Measurements from ENCODE around the gene LY6G5C.
"Not testable (repeated sequence)": the region's sequence is repeated elsewhere in the genome, so short reads cannot be mapped to it uniquely, and the experiment has no call there.

Gene LY6G5C

GRCh38 chr6:31712296-31712695 is 31.4 kb upstream of the LY6G5C start:
- H3K4me2 ChIP-seq (ENCODE audit: low read depth, low read length, poor library complexity, severe bottlenecking): no peak overlapping the region
- H3K9ac ChIP-seq (ENCODE audit: low read length): no peak overlapping the region
- H3K36me3 ChIP-seq (ENCODE audit: low read length): no peaks in the 10 kb centered on the region
- H3K4me3 ChIP-seq (ENCODE audit: insufficient read depth, low read length, poor library complexity, severe bottlenecking): no peak overlapping the region
- H3K9me2 ChIP-seq (replicated peaks; ENCODE audit: insufficient read depth, low read length): no peaks in the 10 kb centered on the region
- H3K27ac ChIP-seq (ENCODE audit: low read depth, low read length): no peak overlapping the region
- H2AFZ ChIP-seq (ENCODE audit: low read depth, low read length, severe bottlenecking): no peak overlapping the region
- H3K79me2 ChIP-seq (ENCODE audit: insufficient read depth, low read length): no peaks in the 10 kb centered on the region
- no peaks in the 10 kb centered on the region for H4K20me1 ChIP-seq (ENCODE audit: low read depth, low read length)
- TF ChIP-seq EZH2phosphoT487 (conservative IDR thresholded peaks at IDR 0.05; ENCODE audit: low read length): no peak
- TF ChIP-seq CTCF (IDR thresholded peaks at IDR 0.05; ENCODE audit: insufficient read depth, low read length, poor library complexity, severe bottlenecking): peak; percentile 53
- H3F3A ChIP-seq (ENCODE audit: insufficient read depth): no peaks in the 10 kb centered on the region
- no peaks in the 10 kb centered on the region for H3K9me3 ChIP-seq (ENCODE audit: insufficient read depth, low read length)
- no peaks in the 10 kb centered on the region for H3K27me3 ChIP-seq (ENCODE audit: low read length)

- no peaks in the 10 kb centered on the region for H3K9me2 ChIP-seq (replicated peaks; ENCODE audit: insufficient read depth, low read length)
- H3K27me3 ChIP-seq (ENCODE audit: low read length): no peaks in the 10 kb centered on the region
- H3K9me3 ChIP-seq (ENCODE audit: insufficient read depth, low read length): no peaks in the 10 kb centered on the region
- H3K27ac ChIP-seq (ENCODE audit: low read depth, low read length): no peak overlapping the region
- H4K20me1 ChIP-seq (ENCODE audit: low read depth, low read length): no peaks in the 10 kb centered on the region
- H3K79me2 ChIP-seq (ENCODE audit: insufficient read depth, low read length): no peaks in the 10 kb centered on the region
- H3F3A ChIP-seq (ENCODE audit: insufficient read depth): no peaks in the 10 kb centered on the region
- no peak overlapping the region for H3K9ac ChIP-seq (ENCODE audit: low read length)
- no peak overlapping the region for H3K4me2 ChIP-seq (ENCODE audit: low read depth, low read length, poor library complexity, severe bottlenecking)
- no peak overlapping the region for H3K4me3 ChIP-seq (ENCODE audit: insufficient read depth, low read length, poor library complexity, severe bottlenecking)
- H2AFZ ChIP-seq (ENCODE audit: low read depth, low read length, severe bottlenecking): no peak overlapping the region
- TF ChIP-seq EZH2phosphoT487 (conservative IDR thresholded peaks at IDR 0.05; ENCODE audit: low read length) (no peak), CTCF (IDR thresholded peaks at IDR 0.05; ENCODE audit: insufficient read depth, low read length, poor library complexity, severe bottlenecking) (no peak)
- H3K36me3 ChIP-seq (ENCODE audit: low read length): no peaks in the 10 kb centered on the region
These were observed 30.4 kb upstream of the LY6G5C start for GRCh38 chr6:31711233-31711632.

- no peak overlapping the region for H2AFZ ChIP-seq (ENCODE audit: low read depth, low read length, severe bottlenecking)
- H3K9ac ChIP-seq (ENCODE audit: low read length): no peak overlapping the region
- H3K9me3 ChIP-seq (ENCODE audit: insufficient read depth, low read length): no peaks in the 10 kb centered on the region
- no peaks in the 10 kb centered on the region for H3K36me3 ChIP-seq (ENCODE audit: low read length)
- TF ChIP-seq EZH2phosphoT487 (conservative IDR thresholded peaks at IDR 0.05; ENCODE audit: low read length): no peak
- no peak for TF ChIP-seq CTCF (IDR thresholded peaks at IDR 0.05; ENCODE audit: insufficient read depth, low read length, poor library complexity, severe bottlenecking)
- no peaks in the 10 kb centered on the region for H4K20me1 ChIP-seq (ENCODE audit: low read depth, low read length)
- no peak overlapping the region for H3K4me2 ChIP-seq (ENCODE audit: low read depth, low read length, poor library complexity, severe bottlenecking)
- H3K4me3 ChIP-seq (ENCODE audit: insufficient read depth, low read length, poor library complexity, severe bottlenecking): no peak overlapping the region
- no peaks in the 10 kb centered on the region for H3K27me3 ChIP-seq (ENCODE audit: low read length)
- H3K27ac ChIP-seq (ENCODE audit: low read depth, low read length): no peak overlapping the region
- no peaks in the 10 kb centered on the region for H3F3A ChIP-seq (ENCODE audit: insufficient read depth)
- H3K9me2 ChIP-seq (replicated peaks; ENCODE audit: insufficient read depth, low read length): no peaks in the 10 kb centered on the region
- no peaks in the 10 kb centered on the region for H3K79me2 ChIP-seq (ENCODE audit: insufficient read depth, low read length)
These were observed 29.8 kb upstream of the LY6G5C start for GRCh38 chr6:31710523-31711219.

- H3K9ac ChIP-seq (ENCODE audit: low read length); H3F3A ChIP-seq (ENCODE audit: insufficient read depth); H3K79me2 ChIP-seq (ENCODE audit: insufficient read depth, low read length); H3K27ac ChIP-seq (ENCODE audit: low read depth, low read length); H2AFZ ChIP-seq (ENCODE audit: low read depth, low read length, severe bottlenecking); H3K9me2 ChIP-seq (replicated peaks; ENCODE audit: insufficient read depth, low read length); H3K27me3 ChIP-seq (ENCODE audit: low read length); H3K4me3 ChIP-seq (ENCODE audit: insufficient read depth, low read length, poor library complexity, severe bottlenecking); H3K4me2 ChIP-seq (ENCODE audit: low read depth, low read length, poor library complexity, severe bottlenecking); H3K9me3 ChIP-seq (ENCODE audit: insufficient read depth, low read length); H3K36me3 ChIP-seq (ENCODE audit: low read length); H4K20me1 ChIP-seq (ENCODE audit: low read depth, low read length): not testable (repeated sequence)
These were observed 28.3 kb upstream of the LY6G5C start for GRCh38 chr6:31709157-31709556.

Data from SU-DHL-6 (cell line).